WERI-Rb-1 (cell line): ENCODE results near the gene HAL.

Source experiments
- DNase-seq: peaks from one replicate; pipeline ENCODE4 v3.0.0-alpha.2; 2020
- H3K27ac ChIP-seq: fragments of 250-450 bp; sonication (Bioruptor Pico); 2 replicates; pipeline ENCODE4 v1.5.1; 2020; ENCODE audit warnings: mild to moderate bottlenecking, moderate library complexity
- H3K27me3 ChIP-seq: fragments of 250-450 bp; sonication (Bioruptor Pico); 2 replicates; pipeline ENCODE4 v1.5.1; 2021; ENCODE audit warnings: mild to moderate bottlenecking, low read depth, moderate library complexity; ENCODE audit not compliant: insufficient read depth, severe bottlenecking
- H3K36me3 ChIP-seq: fragments of 250-450 bp; sonication (Bioruptor Pico); 2 replicates; pipeline ENCODE4 v1.5.1; 2020; ENCODE audit warnings: mild to moderate bottlenecking, moderate library complexity
- H3K4me3 ChIP-seq: 2 replicates; pipeline ENCODE4 v1.5.1; 2011; ENCODE audit warnings: low read depth, mild to moderate bottlenecking, control low read depth, low read length
- H3K9me3 ChIP-seq: fragments of 250-450 bp; sonication (Bioruptor Pico); 2 replicates; pipeline ENCODE4 v1.5.1; 2021; ENCODE audit warnings: mild to moderate bottlenecking, moderate library complexity; ENCODE audit not compliant: severe bottlenecking
- TF ChIP-seq, protein P1 (sequence below): IDR thresholded peaks from 2 replicates; pipeline ENCODE4 v1.5.1; 2011; ENCODE audit warnings: low read depth, mild to moderate bottlenecking, control low read depth, inconsistent platforms, low read length

HAL gene

GRCh38 chr12:95988506-95989275 lies 7.5 kb downstream of the HAL start:
- no peaks in the 10 kb centered on the region for H3K9me3 ChIP-seq
- H3K27me3 ChIP-seq: no peaks in the 10 kb centered on the region
- DNase-seq: no peak
- no peaks in the 10 kb centered on the region for H3K36me3 ChIP-seq
- no peak overlapping the region for H3K4me3 ChIP-seq
- TF ChIP-seq, protein P1, sequence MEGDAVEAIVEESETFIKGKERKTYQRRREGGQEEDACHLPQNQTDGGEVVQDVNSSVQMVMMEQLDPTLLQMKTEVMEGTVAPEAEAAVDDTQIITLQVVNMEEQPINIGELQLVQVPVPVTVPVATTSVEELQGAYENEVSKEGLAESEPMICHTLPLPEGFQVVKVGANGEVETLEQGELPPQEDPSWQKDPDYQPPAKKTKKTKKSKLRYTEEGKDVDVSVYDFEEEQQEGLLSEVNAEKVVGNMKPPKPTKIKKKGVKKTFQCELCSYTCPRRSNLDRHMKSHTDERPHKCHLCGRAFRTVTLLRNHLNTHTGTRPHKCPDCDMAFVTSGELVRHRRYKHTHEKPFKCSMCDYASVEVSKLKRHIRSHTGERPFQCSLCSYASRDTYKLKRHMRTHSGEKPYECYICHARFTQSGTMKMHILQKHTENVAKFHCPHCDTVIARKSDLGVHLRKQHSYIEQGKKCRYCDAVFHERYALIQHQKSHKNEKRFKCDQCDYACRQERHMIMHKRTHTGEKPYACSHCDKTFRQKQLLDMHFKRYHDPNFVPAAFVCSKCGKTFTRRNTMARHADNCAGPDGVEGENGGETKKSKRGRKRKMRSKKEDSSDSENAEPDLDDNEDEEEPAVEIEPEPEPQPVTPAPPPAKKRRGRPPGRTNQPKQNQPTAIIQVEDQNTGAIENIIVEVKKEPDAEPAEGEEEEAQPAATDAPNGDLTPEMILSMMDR: no peak
- H3K27ac ChIP-seq: no peak overlapping the region

DNA sequence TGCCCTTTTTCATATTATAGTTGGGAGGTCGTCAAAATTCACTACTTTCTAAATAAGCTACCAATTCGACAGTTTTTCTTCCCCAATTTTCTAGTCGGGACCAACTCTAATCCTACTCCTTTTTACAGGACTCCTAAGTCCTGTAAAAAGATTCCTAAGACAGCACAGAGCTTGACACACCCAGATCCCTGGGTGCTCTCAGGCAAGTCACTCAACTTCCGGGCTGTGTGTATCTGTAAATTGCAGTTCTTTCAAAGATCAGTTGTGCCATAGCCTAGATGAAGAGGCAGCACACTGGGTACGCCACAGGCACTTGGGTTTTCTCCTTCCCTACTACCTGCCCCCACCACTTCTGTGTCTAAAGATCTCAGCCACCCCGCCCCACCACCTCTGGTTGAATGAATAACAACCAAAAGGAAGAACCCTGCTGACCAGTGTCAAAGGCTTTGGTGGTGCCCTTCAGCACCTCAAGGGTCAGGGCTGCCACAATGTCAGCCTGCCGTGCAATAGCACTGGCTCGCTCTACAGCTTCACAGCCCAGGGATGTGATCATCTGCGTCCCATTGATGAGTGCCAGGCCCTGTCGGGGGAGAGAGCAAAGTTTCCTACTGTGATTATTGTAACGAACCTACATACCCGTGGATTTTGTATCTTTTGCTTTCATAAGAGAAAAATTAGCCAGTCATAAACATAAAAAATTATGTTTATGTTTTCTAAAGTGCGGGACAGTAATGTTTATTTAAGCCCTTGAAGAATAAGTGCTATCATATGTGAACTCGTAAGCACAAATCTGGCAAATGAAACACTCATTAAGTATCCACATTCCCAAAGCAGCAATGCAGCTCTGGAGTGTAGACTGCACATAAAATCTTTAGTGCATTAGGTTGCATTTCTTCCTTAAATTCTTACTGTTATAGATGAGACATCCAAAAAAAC lies 9.2 kb downstream of the HAL start:
- DNase-seq: no peak
- no peak overlapping the region for H3K27ac ChIP-seq

DNA sequence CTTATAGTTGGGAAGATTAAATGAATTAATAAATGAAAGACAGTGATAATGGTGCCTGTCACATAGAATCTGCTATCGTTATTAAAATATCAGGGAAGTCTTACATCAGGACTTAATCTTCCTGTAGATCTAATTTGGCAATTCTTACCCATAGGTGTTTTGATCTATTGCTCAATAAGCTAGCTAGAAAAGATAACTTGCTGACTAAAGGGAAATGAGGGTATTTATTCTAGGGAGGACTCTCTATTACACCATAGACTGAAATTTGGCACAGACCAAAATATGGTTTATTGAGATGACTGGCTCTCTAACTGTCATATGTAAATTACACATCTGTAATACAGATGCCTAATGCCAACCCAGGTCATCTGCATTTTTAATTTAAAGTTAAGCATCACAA lies 11.5 kb downstream of the HAL start:
- Histone ChIP-seq H3K27me3 (no peaks in the 10 kb centered on the region), H3K9me3 (no peaks in the 10 kb centered on the region), H3K36me3 (no peaks in the 10 kb centered on the region), H3K27ac (no peak overlapping the region), H3K4me3 (no peak overlapping the region)
- no peak for DNase-seq
- TF ChIP-seq, protein P1: no peak

More for the DNA sequence above, 9.2 kb downstream of the HAL start:
- Histone ChIP-seq H3K27me3 (no peaks in the 10 kb centered on the region), H3K9me3 (no peaks in the 10 kb centered on the region), H3K36me3 (no peaks in the 10 kb centered on the region), H3K4me3 (no peak overlapping the region)
- TF ChIP-seq, protein P1: no peak

DNA sequence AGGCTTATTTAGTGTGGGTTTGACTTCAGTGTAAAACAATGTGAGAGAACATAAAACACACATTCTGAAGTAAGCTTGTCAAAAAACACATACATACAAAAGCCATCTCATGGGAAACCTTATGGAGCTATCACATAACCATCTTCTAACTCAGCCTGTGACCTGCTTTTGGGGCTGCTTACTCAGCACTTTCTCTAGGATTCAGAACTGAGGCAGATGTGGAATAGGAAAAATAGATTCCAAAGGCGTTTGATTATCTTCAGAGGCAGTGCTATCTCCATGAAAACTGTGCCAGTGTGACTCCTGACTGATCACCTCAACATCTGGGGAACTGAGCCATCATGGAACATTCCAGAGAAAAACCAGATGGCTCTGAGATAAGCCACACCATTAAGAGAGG lies 13.5 kb downstream of the HAL start:
- no peak for DNase-seq
- no peak overlapping the region for H3K4me3 ChIP-seq
- TF ChIP-seq, protein P1: no peak

GRCh38 chr12:95980437-95980836 lies 15.7 kb downstream of the HAL start:
- TF ChIP-seq, protein P1: no peak
- H3K36me3 ChIP-seq: no peaks in the 10 kb centered on the region

More for the DNA sequence above, 13.5 kb downstream of the HAL start:
- Histone ChIP-seq H3K27me3 (no peaks in the 10 kb centered on the region), H3K9me3 (no peaks in the 10 kb centered on the region), H3K36me3 (no peaks in the 10 kb centered on the region), H3K27ac (no peak overlapping the region)

More at GRCh38 chr12:95980437-95980836, 15.7 kb downstream of the HAL start:
- H3K4me3 ChIP-seq: no peak overlapping the region
- no peak overlapping the region for H3K27ac ChIP-seq
- no peak for DNase-seq
- H3K9me3 ChIP-seq: no peaks in the 10 kb centered on the region
- no peaks in the 10 kb centered on the region for H3K27me3 ChIP-seq
